ENCODE measurements around the gene ATXN7. TPM values are rescaled to one million over a fixed set of nuclear protein-coding genes. Genes with fewer than 3 reads are reported as not detected.

The ATXN7 gene
- 1 to 10 TPM; 5.2 to 8.4 (median 5.5) TPM for polyA plus RNA-seq

- WGBS, 3 donors = 0 to 1% (median 0%) methylated on average over 40 to 92 of the region's 98 CpGs
- H3K27ac ChIP-seq (ENCODE audit: low read depth, low read length) = peak within 1 kb of the TSS; percentile 15
These were observed at the start of gene ATXN7, which contains the start of gene THOC7 for GRCh38 chr3:63863150-63864007. ATXN7 (plus strand) TSS chr3:63863867; CDS start chr3:63912599, 48,732 bp downstream. THOC7 (minus strand) TSS chr3:63863805; CDS start chr3:63863790, 15 bp downstream.

DNA sequence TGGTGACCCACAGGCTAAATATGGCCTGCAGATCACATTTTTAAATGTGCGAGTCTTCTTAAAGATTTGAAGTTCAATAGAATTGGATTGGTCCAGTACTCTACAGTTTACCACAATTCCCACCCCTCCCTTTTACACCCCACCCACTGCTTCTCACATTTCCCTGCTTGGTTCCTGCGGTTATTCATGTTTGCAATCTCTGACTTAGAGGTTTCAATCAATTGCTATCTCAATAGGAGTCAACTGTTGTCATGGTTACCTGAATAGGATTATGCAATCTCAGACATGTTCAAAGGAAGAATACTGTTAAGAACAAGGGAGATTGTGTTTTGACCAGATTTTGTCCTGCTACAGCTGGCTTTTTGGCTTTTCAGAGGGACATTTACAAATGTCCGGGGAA is 49.4 kb upstream of the ATXN7 start:
- 59 to 91% (median 88%) methylated on average over 3 of the region's 3 CpGs for WGBS, 3 donors

DNA sequence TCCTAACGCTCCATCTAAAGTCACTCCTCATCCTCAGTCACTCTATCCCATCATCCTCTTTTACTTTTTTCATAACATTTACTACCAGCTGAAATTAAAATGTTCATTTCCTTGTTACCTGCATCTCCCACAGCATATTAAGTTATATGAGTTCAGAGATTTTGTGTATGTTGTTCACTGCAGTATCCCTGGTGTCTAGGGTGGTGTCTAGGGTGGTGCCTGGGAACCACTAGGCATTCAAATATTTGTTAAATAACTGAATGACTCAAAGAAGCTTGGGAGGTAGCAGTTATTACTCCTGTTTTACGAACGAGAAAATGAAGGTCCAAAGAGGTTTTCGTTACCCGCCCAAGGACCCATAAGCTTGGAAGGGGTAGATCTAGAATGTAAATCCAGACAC is 46.4 kb upstream of the ATXN7 start:
- WGBS, 3 donors = 89 to 92% (median 90%) methylated on average over 5 of the region's 5 CpGs
- no peak overlapping the region for H3K27ac ChIP-seq (ENCODE audit: low read depth, low read length)

More for the DNA sequence above, 49.4 kb upstream of the ATXN7 start:
- no peak overlapping the region for H3K27ac ChIP-seq (ENCODE audit: low read depth, low read length)

GRCh38 chr3:63818282-63819150 is 45.2 kb upstream of the ATXN7 start:
- 22 to 39% (median 33%) methylated on average over 10 of the region's 10 CpGs for WGBS, 3 donors

DNA sequence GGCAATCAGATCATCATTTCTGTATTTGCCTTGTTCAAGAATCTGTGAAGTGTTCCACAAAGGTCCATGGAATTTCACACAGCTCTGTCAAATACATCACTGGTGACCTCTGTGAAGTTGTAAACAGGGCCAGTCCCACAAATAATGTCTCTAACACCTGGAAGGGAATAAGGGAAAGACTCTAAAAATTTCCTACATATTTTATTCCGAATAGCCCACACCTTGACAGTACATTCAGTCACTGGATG is 44.6 kb upstream of the ATXN7 start, which contains the start of gene C3orf49:
TSS of gene C3orf49 (plus strand) at position 149 of the 248 bp plus-strand sequence. CDS start 173 bp downstream, outside the sequence.
- 85 to 94% (median 94%) methylated on average over 1 of the region's 1 CpG for WGBS, 3 donors
- H3K27ac ChIP-seq (ENCODE audit: low read depth, low read length) = no peak within 1 kb of the TSS

More at GRCh38 chr3:63818282-63819150, 45.2 kb upstream of the ATXN7 start:
- no peak overlapping the region for H3K27ac ChIP-seq (ENCODE audit: low read depth, low read length)

DNA sequence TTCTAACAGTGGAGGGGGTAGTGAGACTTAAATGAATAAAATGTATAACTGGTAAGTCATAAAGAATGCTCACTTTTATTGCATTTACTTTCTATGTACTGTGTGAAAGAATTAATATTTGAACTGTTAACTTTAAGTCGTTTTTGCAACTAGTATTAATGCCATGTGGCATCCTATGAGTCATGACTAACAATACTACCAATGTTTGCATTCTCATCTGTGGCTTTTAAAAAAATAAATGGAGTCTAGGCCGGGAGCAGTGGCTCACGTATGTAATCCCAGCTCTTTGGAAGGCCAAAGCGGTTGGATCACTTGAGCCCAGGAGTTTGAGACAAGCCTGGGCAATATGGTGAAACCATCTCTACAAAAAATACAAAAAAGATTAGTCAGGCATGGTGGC is 39.4 kb upstream of the ATXN7 start:
- WGBS, 3 donors = 82 to 86% (median 84%) methylated on average over 4 of the region's 4 CpGs
- no peak overlapping the region for H3K27ac ChIP-seq (ENCODE audit: low read depth, low read length)

- H3K27ac ChIP-seq (ENCODE audit: low read depth, low read length) = no peak overlapping the region
- 90 to 96% (median 93%) methylated on average over 6 of the region's 6 CpGs for WGBS, 3 donors
These were observed 33.1 kb upstream of the ATXN7 start for GRCh38 chr3:63830526-63830925.

DNA sequence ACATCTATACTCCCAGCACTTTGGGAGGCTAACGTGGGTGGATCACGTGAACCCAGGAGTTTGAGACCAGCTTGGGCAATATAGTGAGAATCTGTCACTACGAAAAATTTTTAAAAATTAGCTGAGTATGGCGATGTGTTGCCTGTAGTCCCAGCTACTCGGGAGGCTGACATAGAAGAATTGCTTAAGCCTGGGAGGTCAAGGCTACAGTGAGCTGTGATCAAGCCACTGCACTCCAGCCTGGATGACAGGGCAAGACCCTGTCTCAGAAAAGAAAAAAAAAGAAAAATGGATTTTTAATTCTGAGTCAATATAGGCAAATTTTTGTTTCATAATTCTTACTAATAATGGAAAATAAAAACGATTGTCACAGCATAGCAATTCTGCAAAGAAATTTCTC is 31.3 kb upstream of the ATXN7 start:
- WGBS, 3 donors = 86 to 91% (median 89%) methylated on average over 6 of the region's 6 CpGs
- no peak overlapping the region for H3K27ac ChIP-seq (ENCODE audit: low read depth, low read length)

GRCh38 chr3:63841704-63842103 is 22.0 kb upstream of the ATXN7 start:
- 0 to 36% (median 0%) methylated on average over 1 of the region's 1 CpG for WGBS, 3 donors
- H3K27ac ChIP-seq (ENCODE audit: low read depth, low read length) = no peak overlapping the region

DNA sequence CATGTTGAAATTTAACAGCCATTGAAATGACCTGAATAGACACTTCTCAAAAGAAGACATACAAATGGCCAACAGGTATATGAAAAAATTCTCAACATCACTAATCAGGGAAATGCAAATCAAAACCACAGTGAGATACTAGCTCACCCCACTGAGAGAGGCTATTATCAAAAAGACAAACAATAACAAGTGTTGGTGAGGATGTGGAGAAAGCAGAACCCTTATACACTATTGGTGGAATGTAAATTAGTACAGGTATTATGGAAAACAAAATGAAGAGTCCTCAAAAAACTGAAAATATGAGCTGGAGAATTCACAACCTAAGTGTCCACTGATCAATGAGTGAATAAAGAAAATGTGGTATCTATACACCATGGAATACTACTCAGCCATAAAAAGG is 21.5 kb upstream of the ATXN7 start:
- H3K27ac ChIP-seq (ENCODE audit: low read depth, low read length) = no peak overlapping the region

DNA sequence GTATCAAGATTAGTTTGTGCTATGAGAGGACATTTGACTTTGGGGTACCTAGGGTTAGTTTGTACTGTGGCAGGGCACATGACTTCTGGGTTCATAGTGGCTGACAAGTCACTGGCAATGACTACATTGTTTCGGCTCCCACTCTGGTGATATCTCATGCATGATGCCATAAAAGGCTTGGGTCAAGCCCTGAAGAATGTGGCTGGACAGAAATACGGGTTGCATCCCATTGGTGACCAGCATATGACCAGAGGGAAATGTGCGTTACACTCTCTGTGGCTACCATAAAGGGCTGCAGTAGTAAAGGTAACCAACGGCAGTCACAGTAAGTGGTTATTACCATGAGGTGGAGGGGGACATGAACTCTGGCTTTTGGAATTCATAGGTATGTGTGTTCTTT is 18.5 kb upstream of the ATXN7 start:
- H3K27ac ChIP-seq (ENCODE audit: low read depth, low read length) = no peak overlapping the region
- WGBS, 3 donors = 85 to 92% (median 89%) methylated on average over 4 of the region's 4 CpGs

GRCh38 chr3:63847718-63848450 is 15.8 kb upstream of the ATXN7 start:
- no peak overlapping the region for H3K27ac ChIP-seq (ENCODE audit: low read depth, low read length)
- 29 to 79% (median 77%) methylated on average over 1 of the region's 1 CpG for WGBS, 3 donors

DNA sequence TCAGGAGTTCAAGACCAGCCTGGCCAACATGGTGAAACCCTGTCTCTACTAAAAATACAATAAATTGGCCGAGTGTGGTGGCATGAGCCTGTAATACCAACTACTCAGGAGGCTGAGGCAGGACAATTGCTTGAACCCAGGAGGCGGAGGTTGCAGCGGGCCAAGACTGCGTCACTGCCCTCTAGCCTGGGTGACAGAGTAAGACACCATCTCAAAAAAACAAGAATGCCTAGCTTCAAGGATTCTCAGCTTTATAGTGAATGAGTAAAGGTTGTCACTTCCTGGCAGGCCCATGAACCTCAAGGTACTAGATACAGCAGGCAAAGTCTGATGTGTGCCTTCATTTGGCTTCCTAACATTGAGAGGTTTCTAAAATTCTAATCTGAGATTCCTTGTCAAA is 14.5 kb upstream of the ATXN7 start:
- no peak overlapping the region for H3K27ac ChIP-seq (ENCODE audit: low read depth, low read length)
- WGBS, 3 donors = 90 to 96% (median 95%) methylated on average over 4 of the region's 4 CpGs

GRCh38 chr3:63851287-63851686 is 12.4 kb upstream of the ATXN7 start:
- no peak overlapping the region for H3K27ac ChIP-seq (ENCODE audit: low read depth, low read length)
- WGBS, 3 donors = 95 to 99% (median 98%) methylated on average over 3 of the region's 3 CpGs

- no peak overlapping the region for H3K27ac ChIP-seq (ENCODE audit: low read depth, low read length)
- 91 to 95% (median 93%) methylated on average over 4 of the region's 4 CpGs for WGBS, 3 donors
These were observed 10.6 kb upstream of the ATXN7 start for GRCh38 chr3:63853106-63853505.

DNA sequence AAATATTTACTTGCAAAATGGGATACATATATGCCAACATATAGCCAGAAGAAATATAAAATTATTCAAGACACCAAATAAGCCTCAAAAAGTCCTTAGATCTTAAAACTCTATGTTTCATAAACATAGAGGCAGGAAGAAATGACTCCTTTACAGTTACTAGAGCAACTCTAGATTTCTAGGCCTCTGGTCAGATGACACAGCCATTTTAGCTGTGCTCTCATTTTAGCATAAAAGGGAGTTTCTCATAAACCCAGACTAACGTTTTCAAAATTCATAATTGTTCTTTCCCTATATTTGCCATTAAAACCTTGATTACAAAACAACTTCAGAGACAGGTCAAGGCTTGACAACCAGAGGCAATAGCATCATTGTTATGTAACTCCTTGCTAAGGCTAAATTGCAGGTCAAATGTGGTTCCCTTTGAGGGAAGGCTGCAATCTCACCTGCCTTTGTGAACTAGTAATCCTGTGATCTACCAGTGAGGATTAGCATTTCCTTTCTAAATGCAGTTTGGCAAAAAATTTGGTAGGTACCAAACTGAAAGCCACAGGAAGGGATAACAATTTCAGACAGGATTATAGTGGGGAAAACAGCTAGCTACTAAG is 8.2 kb upstream of the ATXN7 start:
- WGBS, 3 donors = 29 to 38% (median 32%) methylated on average over 1 of the region's 1 CpG
- no peak overlapping the region for H3K27ac ChIP-seq (ENCODE audit: low read depth, low read length)

- WGBS, 3 donors = 93 to 96% (median 95%) methylated on average over 2 of the region's 2 CpGs
- no peak overlapping the region for H3K27ac ChIP-seq (ENCODE audit: low read depth, low read length)
These were observed 6.4 kb upstream of the ATXN7 start for GRCh38 chr3:63857311-63857710.

DNA sequence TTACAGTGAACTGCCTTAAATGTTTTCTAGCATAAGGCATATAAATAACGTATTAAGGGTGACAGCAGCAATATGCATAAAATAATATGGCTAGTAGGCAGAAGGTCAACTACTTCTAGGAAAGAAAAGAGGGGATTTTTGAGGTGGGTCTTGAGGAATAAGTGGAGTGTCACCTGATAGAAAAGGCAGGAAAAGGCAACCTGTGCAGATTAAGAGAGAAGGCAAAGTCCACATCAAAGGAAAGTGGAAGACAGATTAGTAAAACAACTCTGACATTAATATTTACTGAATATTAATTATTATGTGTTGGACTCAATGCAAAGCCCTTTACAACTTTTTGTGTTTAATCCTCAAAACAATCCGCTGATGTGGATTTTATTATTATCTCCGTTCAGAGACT is 2.9 kb upstream of the ATXN7 start:
- WGBS, 3 donors = 72 to 91% (median 80%) methylated on average over 3 of the region's 3 CpGs
- H3K27ac ChIP-seq (ENCODE audit: low read depth, low read length) = no peak overlapping the region
